Activated CD8-positive, alpha-beta T cell treated with anti-CD3 and anti-CD28 coated beads for 36 hours (primary cell): Measurements from ENCODE around the gene ACTG1. TPM values are rescaled to one million over a fixed set of nuclear protein-coding genes. Genes with fewer than 3 reads are reported as not detected.

Source experiments
- ATAC-seq: fragments of 200-7000 bp; cut with Tn5 transposase; one replicate; pipeline ENCODE4 v1.10.0; 2021; ENCODE audit warnings: mild to moderate bottlenecking, moderate library complexity
- CTCF ChIA-PET: fragments of 350-600 bp; sonication (Branson Sonifier 250); formaldehyde crosslinking; loops from one replicate; lab custom pipeline; 2021; ENCODE audit warnings: antibody characterized with exemption; lab: Charles Lee
- POLR2A ChIA-PET: fragments of 350-600 bp; sonication (Branson Sonifier 250); formaldehyde crosslinking; loops from one replicate; lab custom pipeline; 2021; ENCODE audit warnings: antibody characterized with exemption; lab: Charles Lee
- DNase-seq: peaks from one replicate; pipeline ENCODE4 v3.0.0-alpha.2; 2020
- H3K27ac Mint-ChIP-seq: one replicate; pipeline ENCODE4 v1.8.0; 2021; ENCODE audit warnings: mild to moderate bottlenecking, mixed read lengths
- H3K27me3 Mint-ChIP-seq: one replicate; pipeline ENCODE4 v1.8.0; 2021; ENCODE audit warnings: mixed read lengths
- H3K36me3 Mint-ChIP-seq: one replicate; pipeline ENCODE4 v1.8.0; 2021; ENCODE audit warnings: low read depth, mixed read lengths
- H3K4me1 Mint-ChIP-seq: one replicate; pipeline ENCODE4 v1.8.0; 2021; ENCODE audit warnings: low read depth, mixed read lengths
- H3K4me3 Mint-ChIP-seq: one replicate; pipeline ENCODE4 v1.8.0; 2021; ENCODE audit warnings: mild to moderate bottlenecking, moderate library complexity, mixed read lengths
- H3K9me3 Mint-ChIP-seq: one replicate; pipeline ENCODE4 v1.8.0; 2021; ENCODE audit warnings: mixed read lengths
- intact Hi-C: fragments of 100-400 bp; cut with micrococcal nuclease; formaldehyde crosslinking; loops from one replicate; pipeline ENCODE4 v1.10.0; 2022
- total RNA-seq, 2 experiments: library from RNA; stranded (reverse); gene quantifications; one replicate each; pipeline ENCODE4 v1.2.3, GENCODE V29; 2021
- TF ChIP-seq, protein P1 (sequence below): fragments of 200-600 bp; IDR thresholded peaks from one replicate; pipeline ENCODE4 v1.8.0; 2022; ENCODE audit warnings: antibody characterized with exemption, mild to moderate bottlenecking

ACTG1 gene
- total RNA-seq, 2 experiments from 2014 or later: 4,606 to 4,756 TPM

DNA sequence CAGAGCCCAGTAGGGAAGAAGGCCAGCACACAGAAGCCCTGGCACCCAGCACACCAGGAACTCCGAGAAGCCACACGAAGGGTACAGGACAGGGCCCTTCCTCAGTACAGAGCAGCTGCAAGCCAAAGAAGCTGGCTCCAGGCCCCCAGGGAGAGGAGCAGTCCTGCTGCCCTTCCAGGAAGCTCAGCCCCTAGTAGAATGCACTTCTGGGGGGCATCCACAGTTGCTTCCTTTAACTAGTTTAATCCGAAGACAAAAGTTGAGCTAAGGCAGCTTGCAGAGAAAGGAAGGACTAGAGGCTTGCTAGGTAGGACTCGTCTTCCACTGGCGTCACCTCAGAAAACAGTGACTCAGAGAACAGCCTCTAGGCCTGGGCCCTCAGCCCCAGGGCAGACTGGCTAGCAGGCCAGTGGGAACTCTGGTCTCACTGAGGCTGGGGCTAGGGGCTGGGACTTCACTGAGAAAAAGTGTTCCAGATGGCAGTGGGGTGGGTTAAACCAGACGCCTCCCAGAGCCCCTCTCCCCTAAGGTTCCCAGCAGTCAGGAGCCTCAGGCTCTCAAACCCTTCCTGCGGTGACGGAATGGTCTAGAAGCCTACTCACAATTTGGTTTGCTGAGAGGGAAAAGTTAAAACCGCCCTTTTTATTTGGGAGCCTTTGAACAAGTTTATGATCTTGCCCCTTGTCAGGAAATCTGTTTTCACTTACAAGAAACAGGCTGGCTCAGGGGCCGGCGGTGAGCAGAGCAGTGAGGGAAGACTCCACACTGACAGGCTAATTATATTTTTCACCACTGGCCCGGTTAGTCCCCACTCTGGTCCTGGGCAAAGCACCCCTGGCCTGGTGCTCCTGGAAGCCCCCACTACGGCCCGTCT lies 41.4 kb downstream of the ACTG1 start:
- no peak overlapping the region for H3K4me3 Mint-ChIP-seq
- H3K36me3 Mint-ChIP-seq: no peaks in the 10 kb centered on the region
- DNase-seq (no peak), ATAC-seq (no peak)
- no peaks in the 10 kb centered on the region for H3K4me1 Mint-ChIP-seq
- ChIA-PET CTCF (no interaction called here), POLR2A (no interaction called here)
- intact Hi-C loops: no loop called here
- no peak overlapping the region for H3K27ac Mint-ChIP-seq
- TF ChIP-seq, protein P1, sequence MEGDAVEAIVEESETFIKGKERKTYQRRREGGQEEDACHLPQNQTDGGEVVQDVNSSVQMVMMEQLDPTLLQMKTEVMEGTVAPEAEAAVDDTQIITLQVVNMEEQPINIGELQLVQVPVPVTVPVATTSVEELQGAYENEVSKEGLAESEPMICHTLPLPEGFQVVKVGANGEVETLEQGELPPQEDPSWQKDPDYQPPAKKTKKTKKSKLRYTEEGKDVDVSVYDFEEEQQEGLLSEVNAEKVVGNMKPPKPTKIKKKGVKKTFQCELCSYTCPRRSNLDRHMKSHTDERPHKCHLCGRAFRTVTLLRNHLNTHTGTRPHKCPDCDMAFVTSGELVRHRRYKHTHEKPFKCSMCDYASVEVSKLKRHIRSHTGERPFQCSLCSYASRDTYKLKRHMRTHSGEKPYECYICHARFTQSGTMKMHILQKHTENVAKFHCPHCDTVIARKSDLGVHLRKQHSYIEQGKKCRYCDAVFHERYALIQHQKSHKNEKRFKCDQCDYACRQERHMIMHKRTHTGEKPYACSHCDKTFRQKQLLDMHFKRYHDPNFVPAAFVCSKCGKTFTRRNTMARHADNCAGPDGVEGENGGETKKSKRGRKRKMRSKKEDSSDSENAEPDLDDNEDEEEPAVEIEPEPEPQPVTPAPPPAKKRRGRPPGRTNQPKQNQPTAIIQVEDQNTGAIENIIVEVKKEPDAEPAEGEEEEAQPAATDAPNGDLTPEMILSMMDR: no peak
- H3K9me3 Mint-ChIP-seq: no peaks in the 10 kb centered on the region
- H3K27me3 Mint-ChIP-seq: no peaks in the 10 kb centered on the region

DNA sequence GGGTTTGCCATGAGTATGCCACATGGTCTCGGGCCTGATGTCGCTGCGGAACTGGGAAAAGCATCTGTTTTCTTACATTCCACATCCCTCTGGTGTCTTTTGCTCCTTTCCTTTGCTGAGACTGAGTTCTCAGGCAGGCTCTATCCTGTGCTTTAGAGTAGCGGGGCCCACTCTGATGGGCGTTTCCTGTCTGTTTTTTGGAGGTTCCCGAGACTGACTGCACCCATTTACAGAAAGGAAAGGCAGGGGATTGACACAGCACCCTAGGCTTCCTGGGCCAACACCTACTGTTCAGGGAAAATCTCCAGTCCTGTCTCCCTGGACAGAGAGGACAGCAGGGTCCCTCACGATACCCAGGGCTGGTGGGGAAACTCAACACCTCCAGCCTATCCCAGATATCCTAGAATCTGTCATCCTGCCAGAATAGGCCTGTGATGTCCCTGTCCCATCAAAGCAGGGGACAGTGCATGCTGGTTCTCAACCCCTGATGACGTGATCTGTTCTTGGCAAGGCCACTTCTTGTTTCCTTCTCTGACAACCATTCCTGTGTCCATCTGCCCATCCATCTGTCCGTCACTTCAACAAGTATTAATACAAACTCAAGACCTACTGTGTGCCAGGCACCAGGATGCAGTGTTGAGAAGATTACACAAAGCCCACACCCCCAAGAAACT lies 42.2 kb downstream of the ACTG1 start:
- DNase-seq (no peak), ATAC-seq (no peak)
- ChIA-PET POLR2A (no interaction called here), CTCF (no interaction called here)
- intact Hi-C loops: no loop called here
- no peaks in the 10 kb centered on the region for H3K4me1 Mint-ChIP-seq
- no peaks in the 10 kb centered on the region for H3K27me3 Mint-ChIP-seq
- H3K36me3 Mint-ChIP-seq: no peaks in the 10 kb centered on the region
- H3K27ac Mint-ChIP-seq: no peak overlapping the region
- no peaks in the 10 kb centered on the region for H3K9me3 Mint-ChIP-seq
- TF ChIP-seq, protein P1: no peak
- no peak overlapping the region for H3K4me3 Mint-ChIP-seq

DNA sequence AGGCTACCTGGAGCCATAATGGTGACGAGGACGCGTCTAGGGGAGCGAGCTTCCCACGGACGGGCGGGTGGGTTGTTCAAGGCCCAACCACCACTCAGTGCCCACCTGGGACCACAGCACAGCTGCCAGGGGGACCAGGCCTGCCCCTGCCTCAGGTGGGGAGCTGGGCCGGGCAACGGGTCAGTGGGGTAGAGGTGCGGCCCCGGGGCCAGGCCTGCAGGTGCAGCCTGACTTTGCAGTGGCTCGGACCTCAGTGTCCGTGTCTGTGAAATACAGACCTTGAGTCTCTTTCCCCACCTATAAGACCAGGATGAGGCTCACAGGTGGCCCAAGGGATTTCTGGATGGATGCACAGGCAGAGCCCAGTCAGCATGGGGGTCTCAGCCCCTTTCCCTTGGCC lies 43.3 kb downstream of the ACTG1 start:
- H3K27ac Mint-ChIP-seq: no peak overlapping the region
- TF ChIP-seq, protein P1: no peak
- no peak overlapping the region for H3K4me3 Mint-ChIP-seq
- ChIA-PET POLR2A (no interaction called here), CTCF (no interaction called here)
- DNase-seq (no peak), ATAC-seq (no peak)
- intact Hi-C loops: no loop called here
- H3K9me3 Mint-ChIP-seq: no peaks in the 10 kb centered on the region
- no peaks in the 10 kb centered on the region for H3K4me1 Mint-ChIP-seq
- H3K36me3 Mint-ChIP-seq: no peaks in the 10 kb centered on the region
- H3K27me3 Mint-ChIP-seq: no peaks in the 10 kb centered on the region

DNA sequence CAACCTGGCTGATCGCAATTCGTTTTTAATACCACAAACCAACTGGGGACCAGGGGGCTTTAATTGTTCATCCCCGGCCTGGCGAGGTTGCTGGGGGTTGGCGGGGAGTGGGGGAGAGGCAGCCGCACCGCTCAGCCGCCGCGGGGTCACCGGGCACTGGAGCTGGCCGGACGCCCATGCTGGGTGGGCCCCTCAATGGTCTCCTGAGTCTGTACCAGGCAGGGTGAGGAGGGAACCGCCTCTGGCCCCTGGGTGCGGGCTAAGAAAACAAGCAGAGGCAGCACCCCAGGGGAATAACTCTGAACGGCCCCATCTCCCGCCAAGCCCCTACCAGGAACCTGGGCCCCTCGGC lies 43.9 kb downstream of the ACTG1 start:
- no peak overlapping the region for H3K27ac Mint-ChIP-seq
- ChIA-PET POLR2A (no interaction called here), CTCF (no interaction called here)
- TF ChIP-seq, protein P1: no peak
- H3K9me3 Mint-ChIP-seq: no peaks in the 10 kb centered on the region
- no peak overlapping the region for H3K4me3 Mint-ChIP-seq
- no peak for ATAC-seq
- intact Hi-C loops: no loop called here
- no peak for DNase-seq
- H3K36me3 Mint-ChIP-seq: no peaks in the 10 kb centered on the region
- H3K27me3 Mint-ChIP-seq: no peaks in the 10 kb centered on the region
- H3K4me1 Mint-ChIP-seq: no peaks in the 10 kb centered on the region

DNA sequence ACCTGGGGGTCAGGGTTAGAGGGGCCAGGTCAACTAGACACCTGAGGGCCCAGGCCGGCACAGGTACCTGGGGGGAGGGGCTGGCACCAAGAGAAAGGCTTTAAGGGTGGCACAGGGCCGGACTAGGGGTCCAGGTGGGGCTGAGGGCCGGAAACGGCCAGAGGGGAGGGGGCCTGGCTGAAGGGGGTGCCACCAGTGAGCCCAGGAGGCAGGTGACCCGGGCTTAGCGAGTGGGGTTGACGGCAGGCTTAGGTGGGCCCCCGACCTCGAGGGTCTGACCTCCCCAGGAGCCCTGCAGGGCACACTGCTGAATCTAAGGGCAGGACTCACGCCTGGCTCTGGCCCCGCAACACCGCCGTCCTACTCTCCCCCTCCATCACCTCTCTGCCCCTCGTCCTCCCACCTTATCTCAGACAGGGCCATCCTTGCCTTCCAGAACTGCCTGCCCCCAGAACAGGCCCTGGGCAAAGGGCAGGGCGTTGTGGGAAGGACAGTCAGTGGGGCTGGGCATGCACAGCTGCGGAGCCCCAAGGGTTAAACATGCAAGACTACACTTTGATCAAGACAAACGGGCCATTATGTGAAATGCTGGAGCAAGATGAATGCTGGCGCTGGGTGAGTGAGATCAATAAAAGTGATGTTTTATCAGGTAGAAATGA lies 44.4 kb downstream of the ACTG1 start:
- Mint-ChIP-seq H3K4me1 (no peaks in the 10 kb centered on the region), H3K9me3 (no peaks in the 10 kb centered on the region), H3K4me3 (no peak overlapping the region), H3K27me3 (no peaks in the 10 kb centered on the region), H3K27ac (no peak overlapping the region), H3K36me3 (no peaks in the 10 kb centered on the region)
- ATAC-seq (no peak), DNase-seq (no peak)
- intact Hi-C loops: no loop called here
- CTCF ChIA-PET: no interaction called here
- TF ChIP-seq, protein P1: no peak
- POLR2A ChIA-PET: no interaction called here
